ENCODE measurements around the gene HNRNPUL1.

GRCh38 chr19:41297628-41298347 is 33.6 kb downstream of the HNRNPUL1 start:
- TF ChIP-seq ZNF274 (IDR thresholded peaks at IDR 0.05; ENCODE audit: low read depth, low read length) (no peak), CTCF (IDR thresholded peaks at IDR 0.05 in 2 of 3, conservative IDR thresholded peaks at IDR 0.05 in 1 of 3; ENCODE audit: borderline replicate concordance in 1 of 3, insufficient read depth in 1 of 3, low read depth in 2 of 3, low read length in 2 of 3) (no peak), EZH2 (IDR thresholded peaks at IDR 0.05) (no peak), CEBPB (IDR thresholded peaks at IDR 0.05; ENCODE audit: low read depth) (no peak), FOSL1 (IDR thresholded peaks at IDR 0.05; ENCODE audit: low read depth) (no peak), ZBTB33 (IDR thresholded peaks at IDR 0.05; ENCODE audit: extremely low read depth, insufficient replicate concordance, low read length) (no peak), RAD21 (IDR thresholded peaks at IDR 0.05; ENCODE audit: low read depth) (no peak), EZH2phosphoT487 (IDR thresholded peaks at IDR 0.05; ENCODE audit: borderline replicate concordance) (no peak), REST (IDR thresholded peaks at IDR 0.05; ENCODE audit: low read depth) (no peak), SP1 (IDR thresholded peaks at IDR 0.05; ENCODE audit: low read depth) (no peak), POLR2AphosphoS5 (IDR thresholded peaks at IDR 0.05; ENCODE audit: low read depth, low read length) (no peak), MAX (IDR thresholded peaks at IDR 0.05) (no peak), YY1 (IDR thresholded peaks at IDR 0.05; ENCODE audit: extremely low read depth, insufficient replicate concordance, low read depth, low read length) (no peak), POLR2A (IDR thresholded peaks at IDR 0.05; ENCODE audit: borderline replicate concordance, extremely low read depth, insufficient read depth, insufficient read length) (no peak)

Data from HCT116 (cell line).